SK-N-SH (cell line): ENCODE data around the gene FUT7.

ENCODE experiments used
- NRF1 ChIP-seq: IDR thresholded peaks from 2 replicates; pipeline ENCODE4 v1.6.1; 2012; ENCODE audit warnings: low read depth, mild to moderate bottlenecking, low read length
- POLR2AphosphoS5 ChIP-seq: IDR thresholded peaks from 2 replicates; pipeline ENCODE4 v1.6.1; 2012; ENCODE audit warnings: low read depth, low read length

DNA sequence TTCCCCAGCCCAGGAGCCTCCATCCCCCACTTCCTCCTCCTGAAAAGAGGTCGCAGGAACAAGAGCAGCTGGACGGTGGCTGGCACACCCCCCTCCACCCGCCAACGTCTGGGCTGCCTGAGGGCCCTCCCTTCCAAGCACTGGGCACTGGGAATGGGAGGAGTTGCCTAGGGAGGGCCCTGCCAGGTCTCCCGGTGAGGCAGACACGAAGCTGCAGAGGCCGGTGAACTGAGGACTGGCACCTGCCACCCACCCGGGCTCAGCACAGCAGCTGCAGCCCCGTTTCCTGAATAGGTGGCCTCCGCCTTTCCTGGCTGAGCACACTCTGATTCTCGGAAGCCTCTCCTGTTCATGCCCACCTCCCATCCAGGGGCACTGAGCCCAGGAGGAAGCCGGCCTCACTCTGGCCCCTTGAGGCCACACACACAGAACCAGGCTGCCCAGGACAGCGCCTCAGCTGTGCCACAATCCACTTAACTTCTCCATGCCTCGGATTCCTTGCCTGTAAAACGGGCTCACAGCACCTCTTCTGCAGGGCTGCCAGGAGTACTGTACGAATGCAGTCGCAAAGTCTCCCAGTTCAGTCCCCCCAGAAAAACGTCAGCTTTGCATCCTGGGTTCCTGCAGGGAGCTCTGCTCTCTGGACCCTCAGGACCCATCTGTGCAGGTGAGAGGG lies 12.8 kb upstream of the FUT7 start:
- TF ChIP-seq NRF1 (no peak), POLR2AphosphoS5 (no peak)
